NCI-H2029 treated with DMSO at 0.1 percent for 48 hours (cell line): ENCODE results near the gene FMN2.
"Not testable (repeated sequence)": the region's sequence is repeated elsewhere in the genome, so short reads cannot be mapped to it uniquely, and the experiment has no call there.

Experiments used
- DNase-seq: peaks from one replicate; lab custom pipeline; 2025; lab: John Stamatoyannopoulos, UW

FMN2 gene

GRCh38 chr1:240138867-240139266 lies 47.2 kb downstream of the FMN2 start:
- DNase-seq, result no peak

GRCh38 chr1:240139511-240139910 lies 47.8 kb downstream of the FMN2 start:
- DNase-seq, result no peak

GRCh38 chr1:240145120-240145519 lies 53.4 kb downstream of the FMN2 start:
- DNase-seq, result no peak

- DNase-seq, result no peak
Measured at GRCh38 chr1:240148333-240148732, 56.6 kb downstream of the FMN2 start.

GRCh38 chr1:240149484-240150094 lies 57.9 kb downstream of the FMN2 start:
- no peak for DNase-seq

GRCh38 chr1:240151136-240151735 lies 59.6 kb downstream of the FMN2 start:
- no peak for DNase-seq

GRCh38 chr1:240152611-240153297 lies 61.1 kb downstream of the FMN2 start:
- DNase-seq, result no peak

GRCh38 chr1:240155605-240156004 lies 63.9 kb downstream of the FMN2 start:
- DNase-seq, result no peak

- DNase-seq, result no peak
Measured at GRCh38 chr1:240164742-240165141, 73.1 kb downstream of the FMN2 start.

GRCh38 chr1:240169188-240169587 lies 77.5 kb downstream of the FMN2 start:
- DNase-seq, result no peak

GRCh38 chr1:240170266-240170665 lies 78.6 kb downstream of the FMN2 start:
- no peak for DNase-seq

GRCh38 chr1:240170806-240171205 lies 79.1 kb downstream of the FMN2 start:
- no peak for DNase-seq

- DNase-seq, result no peak
Measured at GRCh38 chr1:240171907-240172306, 80.2 kb downstream of the FMN2 start.

- DNase-seq, result no peak
Measured at GRCh38 chr1:240173836-240174235, 82.2 kb downstream of the FMN2 start.

- no peak for DNase-seq
Measured at GRCh38 chr1:240174734-240175133, 83.1 kb downstream of the FMN2 start.

- DNase-seq, result no peak
Measured at GRCh38 chr1:240178366-240178765, 86.7 kb downstream of the FMN2 start.

- not testable (repeated sequence) for DNase-seq
Measured at GRCh38 chr1:240184682-240185081, 93.0 kb downstream of the FMN2 start.

GRCh38 chr1:240188139-240188538 lies 96.5 kb downstream of the FMN2 start:
- DNase-seq, result no peak

- DNase-seq, result peak; percentile 28
Measured at GRCh38 chr1:240189386-240189989, 97.8 kb downstream of the FMN2 start.

GRCh38 chr1:240190881-240191401 lies 99.3 kb downstream of the FMN2 start:
- peak; percentile 10 for DNase-seq

- DNase-seq, result no peak
Measured at GRCh38 chr1:240192851-240193250, 101.2 kb downstream of the FMN2 start.

GRCh38 chr1:240193679-240194078 lies 102.0 kb downstream of the FMN2 start:
- no peak for DNase-seq

GRCh38 chr1:240194120-240194519 lies 102.4 kb downstream of the FMN2 start:
- no peak for DNase-seq
